B cell (primary cell): ENCODE data around the gene SH3RF3. TPM values are rescaled to one million over a fixed set of nuclear protein-coding genes. Genes with fewer than 3 reads are reported as not detected.

Source experiments
- ATAC-seq: fragments of 200-7000 bp; cut with Tn5 transposase; one replicate; pipeline ENCODE4 v1.10.0; 2021; ENCODE audit warnings: low read depth, mild to moderate bottlenecking, moderate number of reproducible peaks, moderate library complexity
- CTCF ChIA-PET: fragments of 350-600 bp; sonication (Branson Sonifier 250); formaldehyde crosslinking; loops from one replicate; lab custom pipeline; 2021; ENCODE audit warnings: antibody characterized with exemption, inconsistent platforms; lab: Charles Lee
- POLR2A ChIA-PET: fragments of 350-600 bp; sonication (Branson Sonifier 250); formaldehyde crosslinking; loops from one replicate; lab custom pipeline; 2021; ENCODE audit warnings: antibody characterized with exemption; lab: Charles Lee
- DNase-seq: peaks from one replicate; pipeline ENCODE4 v3.0.0; 2013
- H2AFZ ChIP-seq: 2 replicates; pipeline ENCODE4 v1.6.1; 2012; ENCODE audit warnings: mild to moderate bottlenecking, low read depth, low read length; ENCODE audit not compliant: insufficient read depth, poor library complexity, severe bottlenecking
- H3K27ac ChIP-seq, 2 donors: 1 replicate in 1 of 2; 2 replicates in 1 of 2; pipeline ENCODE4 v1.5.1; 2012 to 2013; ENCODE audit warnings: low read length in 2 of 2, mild to moderate bottlenecking in 2 of 2, moderate library complexity in 1 of 2
- H3K27me3 ChIP-seq, 4 experiments: fragments of 200-600 bp in 1 of 4; sonication (generic) in 1 of 4; replicated peaks in 1 of 4; 1 replicate in 2 of 4; 2 replicates in 2 of 4; pipeline versions ENCODE4 v1.6.1 to v1.7.0; 2013 to 2016; ENCODE audit warnings: low read length in 3 of 4, mild to moderate bottlenecking in 2 of 4, mixed read lengths in 1 of 4, moderate library complexity in 1 of 4; ENCODE audit not compliant: insufficient read depth in 4 of 4, control insufficient read depth in 3 of 4; ENCODE audit errors: control extremely low read depth in 1 of 4
- H3K36me3 ChIP-seq, 2 experiments: replicated peaks in 1 of 2; 1 replicate in 1 of 2; 2 replicates in 1 of 2; pipeline versions ENCODE4 v1.6.1 to v1.7.1; 2013; ENCODE audit warnings: low read length in 1 of 2; ENCODE audit not compliant: insufficient read depth in 2 of 2, control insufficient read depth in 1 of 2; ENCODE audit errors: control extremely low read depth in 1 of 2, extremely low read depth in 1 of 2
- H3K4me1 ChIP-seq, 2 donors: fragments of 200-600 bp in 1 of 2; sonication (generic) in 1 of 2; 1 replicate in 1 of 2; 2 replicates in 1 of 2; pipeline versions ENCODE4 v1.5.1 to v1.6.1; 2013 to 2017; ENCODE audit warnings: low read length in 2 of 2; ENCODE audit not compliant: control insufficient read depth in 2 of 2, insufficient read depth in 2 of 2
- H3K4me2 ChIP-seq: replicated peaks from 2 replicates; pipeline ENCODE3; 2012; ENCODE audit warnings: mild to moderate bottlenecking, low read depth, low read length; ENCODE audit not compliant: poor library complexity, severe bottlenecking
- H3K4me3 ChIP-seq, 5 experiments: fragments of 200-600 bp in 1 of 5; sonication (generic) in 1 of 5; 1 replicate in 3 of 5; 2 replicates in 2 of 5; pipeline versions ENCODE4 v1.5.1 to v1.7.0; 2011 to 2016; ENCODE audit warnings: low read length in 4 of 5, mild to moderate bottlenecking in 4 of 5, low read depth in 2 of 5, control low read depth in 1 of 5, moderate library complexity in 1 of 5; ENCODE audit not compliant: insufficient read depth in 1 of 5; ENCODE audit errors: control extremely low read depth in 1 of 5, extremely low read depth in 1 of 5
- H3K79me2 ChIP-seq: fragments of 200-600 bp; sonication (generic); one replicate; pipeline ENCODE4 v1.6.0; 2016; ENCODE audit warnings: low read length; ENCODE audit not compliant: control insufficient read depth, insufficient read depth
- H3K9ac ChIP-seq: fragments of 200-600 bp; sonication (generic); 2 replicates; pipeline ENCODE4 v1.6.1; 2017; ENCODE audit warnings: mild to moderate bottlenecking, low read length, moderate library complexity
- H3K9me3 ChIP-seq, 3 donors: one replicate each; pipeline versions ENCODE4 v1.6.1 to v1.7.1; 2013; ENCODE audit warnings: low read length in 2 of 3; ENCODE audit not compliant: control insufficient read depth in 2 of 3, insufficient read depth in 1 of 3; ENCODE audit errors: control extremely low read depth in 1 of 3
- H4K20me1 ChIP-seq: 2 replicates; pipeline ENCODE4 v1.6.0; 2012; ENCODE audit warnings: mild to moderate bottlenecking, low read length; ENCODE audit not compliant: insufficient read depth, control insufficient read depth, poor library complexity, severe bottlenecking
- H3K27ac Mint-ChIP-seq: one replicate; pipeline ENCODE4 v1.8.0; 2021; ENCODE audit warnings: mixed read lengths
- H3K27me3 Mint-ChIP-seq: one replicate; pipeline ENCODE4 v1.8.0; 2021; ENCODE audit warnings: mixed read lengths
- H3K4me1 Mint-ChIP-seq: one replicate; pipeline ENCODE4 v1.8.0; 2021; ENCODE audit warnings: mixed read lengths
- H3K4me3 Mint-ChIP-seq: one replicate; pipeline ENCODE4 v1.8.0; 2021; ENCODE audit warnings: mixed read lengths
- H3K9me3 Mint-ChIP-seq: one replicate; pipeline ENCODE4 v1.8.0; 2022; ENCODE audit warnings: mixed read lengths; ENCODE audit not compliant: insufficient read depth
- EZH2 ChIP-seq: IDR thresholded peaks from 2 replicates; pipeline ENCODE4 v1.6.1; 2012; ENCODE audit warnings: borderline replicate concordance, low read depth, mild to moderate bottlenecking, moderate library complexity, low read length; ENCODE audit not compliant: insufficient read depth, poor library complexity, severe bottlenecking
- WGBS: methylation state at CpG from one replicate; pipeline ENCODE4 v1.1.5; 2013; ENCODE audit warnings: missing lambda C conversion rate; ENCODE audit not compliant: insufficient coverage; 5-methylcytosine and 5-hydroxymethylcytosine counted together
- intact Hi-C: fragments of 100-400 bp; cut with micrococcal nuclease; formaldehyde crosslinking; loops from one replicate; pipeline ENCODE4 v1.10.0; 2022
- polyA plus RNA-seq: library from polyadenylated mRNA; depleted of rRNA; stranded (reverse); fragments of >200 nt; gene quantifications from 2 replicates; pipeline ENCODE4 v1.2.3, GENCODE V29; 2012
- total RNA-seq, 2 donors: library from RNA; stranded (reverse); fragments of 120-200 nt in 1 of 2; gene quantifications; 1 replicate in 1 of 2; 2 replicates in 1 of 2; pipeline versions ENCODE4 v1.2.3 to v1.2.4, GENCODE V29; 2013 to 2022
- TF ChIP-seq, protein P1 (sequence below): fragments of 200-600 bp; IDR thresholded peaks from one replicate; pipeline ENCODE4 v1.8.0; 2022; ENCODE audit warnings: antibody characterized with exemption, mild to moderate bottlenecking

Gene SH3RF3
- total and polyA plus RNA-seq, 2 donors (not counting 1 experiment from before 2014, with no cell fraction given), result 0.07 to 1.2 TPM

DNA sequence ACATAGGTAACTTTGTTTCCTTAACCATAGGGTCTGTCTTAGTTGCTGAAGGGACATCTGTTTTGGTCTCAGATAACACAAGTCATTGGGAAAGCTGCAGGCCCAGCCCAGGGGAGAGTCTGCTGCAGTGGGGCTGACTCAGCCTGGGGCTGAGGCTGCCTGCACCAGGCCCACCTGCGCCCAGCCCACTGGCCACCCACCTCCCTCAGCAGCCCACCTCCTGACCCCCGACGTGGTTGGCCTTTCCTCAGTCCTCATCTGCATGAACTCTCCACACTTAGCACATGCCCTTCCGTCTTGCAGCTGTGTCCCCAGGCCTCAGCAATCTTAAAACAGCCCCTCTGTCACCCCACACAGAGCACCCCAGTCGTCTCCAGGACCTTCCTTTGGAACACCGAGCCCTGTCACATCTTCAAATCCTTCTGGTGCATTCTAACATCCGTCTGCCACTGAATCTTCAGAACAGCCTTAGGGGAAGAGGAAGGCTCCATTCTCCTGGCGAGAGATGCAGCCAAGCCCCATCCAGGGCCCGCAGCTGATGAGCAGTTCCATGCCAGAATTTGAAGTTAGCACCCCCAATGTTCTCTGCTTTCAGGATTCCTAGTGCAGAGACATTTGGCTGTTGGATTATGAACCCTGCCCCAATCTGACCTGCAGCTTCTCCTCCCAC, 253.4 kb downstream of the SH3RF3 start:
- Mint-ChIP-seq H3K27me3 (no peaks in the 10 kb centered on the region), H3K9me3 (no peaks in the 10 kb centered on the region), H3K27ac (no peak overlapping the region), H3K4me1 (no peaks in the 10 kb centered on the region), H3K4me3 (no peak overlapping the region)
- ChIA-PET POLR2A (no interaction called here), CTCF (no interaction called here)
- Histone ChIP-seq H3K4me1 (no peaks in the 10 kb centered on the region), H3K9me3 (peaks cover 0 to 3% (median 0%) of the 10 kb centered on the region in 3 donors), H3K79me2 (no peaks in the 10 kb centered on the region), H3K9ac (no peak overlapping the region), H4K20me1 (no peaks in the 10 kb centered on the region), H3K4me2 (no peak overlapping the region), H3K27me3 (no peaks in the 10 kb centered on the region), H3K36me3 (no peaks in the 10 kb centered on the region), H2AFZ (no peak overlapping the region), H3K27ac (no peak overlapping the region), H3K4me3 (no peak overlapping the region)
- no peak for TF ChIP-seq EZH2
- TF ChIP-seq, protein P1, sequence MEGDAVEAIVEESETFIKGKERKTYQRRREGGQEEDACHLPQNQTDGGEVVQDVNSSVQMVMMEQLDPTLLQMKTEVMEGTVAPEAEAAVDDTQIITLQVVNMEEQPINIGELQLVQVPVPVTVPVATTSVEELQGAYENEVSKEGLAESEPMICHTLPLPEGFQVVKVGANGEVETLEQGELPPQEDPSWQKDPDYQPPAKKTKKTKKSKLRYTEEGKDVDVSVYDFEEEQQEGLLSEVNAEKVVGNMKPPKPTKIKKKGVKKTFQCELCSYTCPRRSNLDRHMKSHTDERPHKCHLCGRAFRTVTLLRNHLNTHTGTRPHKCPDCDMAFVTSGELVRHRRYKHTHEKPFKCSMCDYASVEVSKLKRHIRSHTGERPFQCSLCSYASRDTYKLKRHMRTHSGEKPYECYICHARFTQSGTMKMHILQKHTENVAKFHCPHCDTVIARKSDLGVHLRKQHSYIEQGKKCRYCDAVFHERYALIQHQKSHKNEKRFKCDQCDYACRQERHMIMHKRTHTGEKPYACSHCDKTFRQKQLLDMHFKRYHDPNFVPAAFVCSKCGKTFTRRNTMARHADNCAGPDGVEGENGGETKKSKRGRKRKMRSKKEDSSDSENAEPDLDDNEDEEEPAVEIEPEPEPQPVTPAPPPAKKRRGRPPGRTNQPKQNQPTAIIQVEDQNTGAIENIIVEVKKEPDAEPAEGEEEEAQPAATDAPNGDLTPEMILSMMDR, result no peak
- DNase-seq, result no peak
- 79% methylated on average over 9 of the region's 9 CpGs for WGBS
- intact Hi-C loops, result no loop called here
- no peak for ATAC-seq

DNA sequence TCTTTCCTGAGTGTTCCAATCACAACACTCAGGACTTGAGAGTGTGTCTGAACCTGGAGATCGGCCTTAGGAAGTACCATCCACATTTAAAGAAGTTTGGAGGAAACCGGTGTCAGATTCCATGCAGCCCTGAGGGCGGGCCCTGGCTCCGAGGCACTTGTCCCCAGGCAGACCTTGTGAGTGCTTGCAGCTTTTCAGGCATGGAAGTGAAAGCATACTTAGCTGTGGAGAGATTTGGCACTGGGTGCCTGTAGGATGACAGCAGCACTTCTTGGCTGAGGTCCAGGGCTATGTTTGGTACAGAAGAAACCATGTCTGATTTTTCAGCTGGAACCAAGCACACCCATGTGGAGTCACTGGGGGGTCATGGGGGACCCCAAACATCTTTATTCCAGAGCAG, 253.9 kb downstream of the SH3RF3 start:
- no peak for ATAC-seq
- POLR2A ChIA-PET, result no interaction called here
- peaks cover 0 to 6% (median 0%) of the 10 kb centered on the region in 3 donors for H3K9me3 ChIP-seq
- H2AFZ ChIP-seq, result no peak overlapping the region
- H3K9ac ChIP-seq, result no peak overlapping the region
- intact Hi-C loops, result no loop called here
- H3K79me2 ChIP-seq, result no peaks in the 10 kb centered on the region
- WGBS, result 67% methylated on average over 4 of the region's 4 CpGs
- no peaks in the 10 kb centered on the region for H3K27me3 ChIP-seq
- Mint-ChIP-seq H3K9me3 (no peaks in the 10 kb centered on the region), H3K4me3 (no peak overlapping the region), H3K27me3 (no peaks in the 10 kb centered on the region), H3K27ac (no peak overlapping the region), H3K4me1 (no peaks in the 10 kb centered on the region)
- no peaks in the 10 kb centered on the region for H3K4me1 ChIP-seq
- H3K27ac ChIP-seq, result no peak overlapping the region
- TF ChIP-seq, protein P1, result no peak
- TF ChIP-seq EZH2, result no peak
- DNase-seq, result no peak
- no peak overlapping the region for H3K4me3 ChIP-seq
- no peaks in the 10 kb centered on the region for H4K20me1 ChIP-seq
- no peaks in the 10 kb centered on the region for H3K36me3 ChIP-seq
- H3K4me2 ChIP-seq, result no peak overlapping the region
- CTCF ChIA-PET, result no interaction called here
